ENCODE measurements around the gene PHAF1.

DNA sequence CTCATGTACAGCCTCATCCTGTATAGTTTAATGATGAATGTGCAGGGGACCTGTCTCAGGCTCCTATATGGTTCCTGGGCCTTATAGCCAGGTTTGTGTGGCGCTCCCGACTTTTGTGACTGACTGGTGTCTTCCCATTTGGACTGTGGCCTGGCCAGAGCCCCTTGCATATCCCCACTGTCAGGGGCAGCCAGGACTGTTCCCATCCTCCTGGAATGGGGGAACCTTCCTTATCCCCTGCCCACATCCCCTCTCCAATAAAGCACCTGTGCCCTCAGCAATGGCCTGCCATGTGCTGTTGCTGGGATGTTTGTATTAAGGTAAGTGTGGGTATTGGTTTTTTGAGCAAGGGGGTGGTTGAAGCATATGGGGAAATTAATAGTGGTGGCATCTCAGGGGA is 38.5 kb downstream of the PHAF1 start:
- no peak for TF ChIP-seq POLR2A (IDR thresholded peaks at IDR 0.05)
- TF ChIP-seq, protein P1, sequence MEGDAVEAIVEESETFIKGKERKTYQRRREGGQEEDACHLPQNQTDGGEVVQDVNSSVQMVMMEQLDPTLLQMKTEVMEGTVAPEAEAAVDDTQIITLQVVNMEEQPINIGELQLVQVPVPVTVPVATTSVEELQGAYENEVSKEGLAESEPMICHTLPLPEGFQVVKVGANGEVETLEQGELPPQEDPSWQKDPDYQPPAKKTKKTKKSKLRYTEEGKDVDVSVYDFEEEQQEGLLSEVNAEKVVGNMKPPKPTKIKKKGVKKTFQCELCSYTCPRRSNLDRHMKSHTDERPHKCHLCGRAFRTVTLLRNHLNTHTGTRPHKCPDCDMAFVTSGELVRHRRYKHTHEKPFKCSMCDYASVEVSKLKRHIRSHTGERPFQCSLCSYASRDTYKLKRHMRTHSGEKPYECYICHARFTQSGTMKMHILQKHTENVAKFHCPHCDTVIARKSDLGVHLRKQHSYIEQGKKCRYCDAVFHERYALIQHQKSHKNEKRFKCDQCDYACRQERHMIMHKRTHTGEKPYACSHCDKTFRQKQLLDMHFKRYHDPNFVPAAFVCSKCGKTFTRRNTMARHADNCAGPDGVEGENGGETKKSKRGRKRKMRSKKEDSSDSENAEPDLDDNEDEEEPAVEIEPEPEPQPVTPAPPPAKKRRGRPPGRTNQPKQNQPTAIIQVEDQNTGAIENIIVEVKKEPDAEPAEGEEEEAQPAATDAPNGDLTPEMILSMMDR (IDR thresholded peaks at IDR 0.05) = no peak
- no peak for TF ChIP-seq POLR2AphosphoS5 (IDR thresholded peaks at IDR 0.05)
